Mesothelial cell of epicardium (in vitro differentiated cells): ENCODE results near the gene DCAF8L1. TPM values are rescaled to one million over a fixed set of nuclear protein-coding genes. Genes with fewer than 3 reads are reported as not detected.
"Not testable (repeated sequence)": the region's sequence is repeated elsewhere in the genome, so short reads cannot be mapped to it uniquely, and the experiment has no call there.

Source experiments
- DNase-seq, 2 experiments: peaks; one replicate each; pipeline ENCODE4 v3.0.0; 2021; ENCODE audit warnings: low spot score in 2 of 2; ENCODE audit not compliant: unreplicated experiment in 2 of 2
- H3K27ac Mint-ChIP-seq: 2 replicates; pipeline ENCODE4 v1.8.0; 2021; ENCODE audit warnings: mixed read lengths
- H3K27me3 Mint-ChIP-seq: 2 replicates; pipeline ENCODE4 v1.8.0; 2021; ENCODE audit warnings: low read depth, mixed read lengths
- H3K36me3 Mint-ChIP-seq: 2 replicates; pipeline ENCODE4 v1.8.0; 2021; ENCODE audit warnings: mixed read lengths
- H3K4me1 Mint-ChIP-seq: 2 replicates; pipeline ENCODE4 v1.8.0; 2021; ENCODE audit warnings: mixed read lengths
- H3K4me3 Mint-ChIP-seq: 2 replicates; pipeline ENCODE4 v1.8.0; 2021; ENCODE audit warnings: mild to moderate bottlenecking, moderate library complexity, mixed read lengths
- H3K9me3 Mint-ChIP-seq: 2 replicates; pipeline ENCODE4 v1.8.0; 2021; ENCODE audit warnings: mixed read lengths
- CTCF ChIP-seq: fragments of 200-600 bp; sonication (generic); IDR thresholded peaks from one replicate; pipeline ENCODE4 v1.5.0; 2021; ENCODE audit warnings: antibody characterized with exemption; ENCODE audit not compliant: unreplicated experiment
- total RNA-seq: library from RNA; stranded (reverse); gene quantifications from 3 replicates; pipeline ENCODE4 v1.2.1, GENCODE V29; 2021

Gene DCAF8L1
- total RNA-seq, 1 donor from 2014 or later: not detected

- H3K36me3 Mint-ChIP-seq: no peaks in the 10 kb centered on the region
- H3K27me3 Mint-ChIP-seq: no peaks in the 10 kb centered on the region
- no peak for DNase-seq
- TF ChIP-seq CTCF: no peak
- peaks cover 18% of the 10 kb centered on the region for H3K4me1 Mint-ChIP-seq
- H3K27ac Mint-ChIP-seq: no peak overlapping the region
- no peak overlapping the region for H3K4me3 Mint-ChIP-seq
- peaks cover 6% of the 10 kb centered on the region for H3K9me3 Mint-ChIP-seq
Observed at GRCh38 chrX:27997622-27998021, 16.4 kb upstream of the DCAF8L1 start.

GRCh38 chrX:27996132-27996531 is 14.9 kb upstream of the DCAF8L1 start:
- peaks cover 18% of the 10 kb centered on the region for H3K4me1 Mint-ChIP-seq
- no peak overlapping the region for H3K27ac Mint-ChIP-seq
- H3K9me3 Mint-ChIP-seq: no peaks in the 10 kb centered on the region
- TF ChIP-seq CTCF: no peak
- no peaks in the 10 kb centered on the region for H3K27me3 Mint-ChIP-seq
- H3K36me3 Mint-ChIP-seq: no peaks in the 10 kb centered on the region
- no peak for DNase-seq
- H3K4me3 Mint-ChIP-seq: no peak overlapping the region

GRCh38 chrX:27995611-27996010 is 14.4 kb upstream of the DCAF8L1 start:
- Mint-ChIP-seq H3K27me3 (no peaks in the 10 kb centered on the region), H3K9me3 (no peaks in the 10 kb centered on the region), H3K4me3 (no peak overlapping the region), H3K4me1 (peaks cover 18% of the 10 kb centered on the region), H3K27ac (no peak overlapping the region), H3K36me3 (no peaks in the 10 kb centered on the region)
- TF ChIP-seq CTCF: no peak
- DNase-seq: no peak

- no peak for TF ChIP-seq CTCF
- DNase-seq: no peak
- peaks cover 10% of the 10 kb centered on the region for H3K9me3 Mint-ChIP-seq
- H3K4me1 Mint-ChIP-seq: peaks cover 5% of the 10 kb centered on the region
- H3K27ac Mint-ChIP-seq: no peak overlapping the region
- no peaks in the 10 kb centered on the region for H3K36me3 Mint-ChIP-seq
- H3K4me3 Mint-ChIP-seq: no peak overlapping the region
- H3K27me3 Mint-ChIP-seq: no peaks in the 10 kb centered on the region
Observed at GRCh38 chrX:27987862-27988646, 6.8 kb upstream of the DCAF8L1 start.

GRCh38 chrX:27976934-27977333 is 4.3 kb downstream of the DCAF8L1 start:
- peaks cover 30% of the 10 kb centered on the region for H3K9me3 Mint-ChIP-seq
- not testable (repeated sequence) for H3K27me3 Mint-ChIP-seq, H3K4me1 Mint-ChIP-seq, DNase-seq, H3K27ac Mint-ChIP-seq, H3K36me3 Mint-ChIP-seq, H3K4me3 Mint-ChIP-seq

- no peaks in the 10 kb centered on the region for H3K27me3 Mint-ChIP-seq
- H3K27ac Mint-ChIP-seq: no peak overlapping the region
- no peak for DNase-seq
- H3K9me3 Mint-ChIP-seq: peaks cover 25% of the 10 kb centered on the region
- no peaks in the 10 kb centered on the region for H3K36me3 Mint-ChIP-seq
- H3K4me3 Mint-ChIP-seq: no peak overlapping the region
- H3K4me1 Mint-ChIP-seq: peaks cover 8% of the 10 kb centered on the region
- TF ChIP-seq CTCF: no peak
Observed at GRCh38 chrX:27976284-27976683, 5.0 kb downstream of the DCAF8L1 start.
